ENCODE data around the gene CSAD.
A peak's percentile ranks its signal among the peaks of the same experiment; 100 is the strongest.

CSAD gene

DNA sequence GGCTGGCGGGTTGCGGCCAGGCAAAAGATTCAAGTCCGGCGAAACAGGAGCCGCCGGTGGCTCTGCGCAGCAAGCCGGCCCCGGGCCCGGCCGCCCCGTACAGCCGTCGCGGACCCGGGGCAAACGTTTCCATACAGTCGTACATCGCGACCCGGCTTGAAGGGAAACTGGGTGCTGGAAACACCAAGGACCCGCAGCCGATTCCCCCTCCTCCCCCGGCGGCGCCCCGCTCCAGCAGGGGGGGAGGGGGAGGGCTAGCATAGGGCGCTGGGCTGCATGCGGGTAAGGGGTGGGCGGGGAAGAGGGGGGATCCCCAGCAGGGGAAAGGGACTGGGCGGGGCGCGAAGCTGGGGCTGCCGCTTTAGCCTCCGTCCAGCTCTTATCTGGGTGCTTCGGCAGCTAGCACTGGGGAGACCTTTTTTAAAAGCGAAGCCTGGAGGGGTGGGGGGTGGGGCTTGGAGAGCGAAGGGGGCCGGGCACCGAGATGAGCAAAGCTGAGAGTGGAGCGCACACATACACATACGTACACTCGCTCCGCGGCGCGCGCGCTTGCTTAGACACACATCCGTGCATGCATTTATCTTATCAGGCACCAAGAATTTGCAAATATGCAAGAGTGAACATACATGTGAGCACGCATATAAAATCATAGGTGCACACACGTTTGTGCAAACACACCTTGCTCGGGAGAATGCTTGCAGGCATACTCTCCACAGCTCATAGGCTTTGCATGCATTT is 39.4 kb upstream of the CSAD start:
- TF ChIP-seq FOXP2 (optimal IDR thresholded peaks at IDR 0.05; ENCODE audit: control extremely low read depth, extremely low read length, insufficient read depth) (no peak), POLR2AphosphoS5 (IDR thresholded peaks at IDR 0.05; ENCODE audit: borderline replicate concordance, low read depth, low read length) (no peak), EZH2 (IDR thresholded peaks at IDR 0.05) (no peak)
- Histone ChIP-seq H3K9me3 (ENCODE audit: low read depth, low read length) (no peaks in the 10 kb centered on the region), H3K9ac (ENCODE audit: insufficient read length) (peak overlapping the region; percentile 72), H3K4me3 (peak overlapping the region; percentile 98), H3K36me3 (ENCODE audit: insufficient read depth, low read length) (peaks cover 5% of the 10 kb centered on the region; the same call in 1 of the 2 replicates), H3K27ac (peak overlapping the region; percentile 67)
- DNase-seq (ENCODE audit: low read depth, low spot score): peak; percentile 42

DNA sequence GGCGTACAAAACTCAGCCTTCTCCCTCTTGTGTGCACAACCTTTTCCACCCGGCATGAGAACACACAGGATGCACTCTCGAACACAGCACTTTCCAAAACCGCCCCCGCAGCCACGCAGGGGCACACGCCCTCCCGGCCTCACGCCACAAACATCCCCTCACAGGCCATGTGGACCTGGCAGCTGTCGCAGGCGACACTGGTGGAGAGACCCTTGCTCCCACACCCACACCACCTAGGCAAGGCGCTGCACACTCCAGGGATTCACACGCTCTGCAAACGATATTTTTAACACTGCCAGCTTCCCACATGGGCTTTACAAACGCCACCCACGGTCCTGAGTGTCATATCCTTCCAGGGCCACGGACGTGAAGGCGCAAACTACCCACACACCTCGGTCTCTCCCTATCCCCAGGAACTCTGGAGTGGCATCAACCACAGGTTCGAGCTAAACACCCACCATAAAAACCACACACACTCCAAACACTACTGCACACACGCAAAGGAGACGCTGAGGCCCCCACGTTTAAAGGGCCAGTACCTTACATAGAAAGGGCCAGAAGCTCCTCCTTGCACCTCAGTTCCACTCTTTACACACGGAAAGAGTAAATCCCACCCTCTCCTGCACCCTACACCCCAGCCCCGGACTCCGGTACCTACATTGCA is 38.7 kb upstream of the CSAD start:
- no peak for DNase-seq (ENCODE audit: low read depth, low spot score)
- no peak for TF ChIP-seq FOXP2 (optimal IDR thresholded peaks at IDR 0.05; ENCODE audit: control extremely low read depth, extremely low read length, insufficient read depth)
- no peak for TF ChIP-seq POLR2AphosphoS5 (IDR thresholded peaks at IDR 0.05; ENCODE audit: borderline replicate concordance, low read depth, low read length)
- TF ChIP-seq EZH2 (IDR thresholded peaks at IDR 0.05): no peak
- peak overlapping the region; percentile 67 for H3K27ac ChIP-seq
- H3K9me3 ChIP-seq (ENCODE audit: low read depth, low read length): no peaks in the 10 kb centered on the region
- H3K4me3 ChIP-seq: peak overlapping the region; percentile 98
- peak overlapping the region; percentile 72 for H3K9ac ChIP-seq (ENCODE audit: insufficient read length)
- peaks cover 9% of the 10 kb centered on the region; the same call in 1 of the 2 replicates for H3K36me3 ChIP-seq (ENCODE audit: insufficient read depth, low read length)

DNA sequence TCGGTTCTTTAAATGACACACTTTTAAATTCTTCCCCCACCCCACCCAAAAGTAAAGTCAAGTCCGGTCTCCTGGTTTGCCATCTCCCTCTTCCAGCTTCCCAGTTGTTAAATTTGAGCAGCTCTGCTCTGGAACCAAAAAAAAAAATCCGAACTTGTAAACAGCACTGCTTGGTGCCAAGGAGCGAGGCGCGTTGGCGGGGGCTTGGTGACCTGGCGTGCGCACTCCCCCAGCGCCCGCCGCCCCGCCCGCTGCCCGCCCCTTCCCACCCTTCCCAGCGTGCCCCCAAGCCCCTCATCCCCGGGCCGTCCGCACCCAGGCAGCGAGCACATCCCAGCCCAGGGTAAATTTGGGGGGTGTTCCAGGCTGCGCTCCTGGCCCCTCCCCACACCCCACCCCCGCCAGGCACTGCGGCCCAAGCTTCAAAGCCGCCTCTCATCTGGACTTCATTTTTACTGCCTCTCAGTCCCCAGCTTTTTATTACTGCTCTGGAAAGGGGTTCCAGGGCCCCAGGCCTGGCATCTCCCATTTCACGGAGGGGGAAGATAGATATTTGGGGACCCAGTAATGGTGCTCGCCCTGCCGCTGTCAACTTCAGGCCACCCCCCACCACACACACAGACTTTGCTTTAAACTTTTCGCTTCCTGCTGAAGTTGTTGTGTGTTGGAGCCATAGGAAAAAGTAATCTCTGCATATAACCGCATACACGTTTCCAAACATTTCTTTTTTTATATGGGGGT is 38.0 kb upstream of the CSAD start:
- TF ChIP-seq FOXP2 (optimal IDR thresholded peaks at IDR 0.05; ENCODE audit: control extremely low read depth, extremely low read length, insufficient read depth) (no peak), POLR2AphosphoS5 (IDR thresholded peaks at IDR 0.05; ENCODE audit: borderline replicate concordance, low read depth, low read length) (no peak), EZH2 (IDR thresholded peaks at IDR 0.05) (no peak)
- Histone ChIP-seq H3K4me3 (peak overlapping the region; percentile 98), H3K27ac (peak overlapping the region; percentile 67), H3K9me3 (ENCODE audit: low read depth, low read length) (no peaks in the 10 kb centered on the region), H3K9ac (ENCODE audit: insufficient read length) (peak overlapping the region; percentile 72), H3K36me3 (ENCODE audit: insufficient read depth, low read length) (peaks cover 16% of the 10 kb centered on the region; the same call in 1 of the 2 replicates)
- DNase-seq (ENCODE audit: low read depth, low spot score): no peak

DNA sequence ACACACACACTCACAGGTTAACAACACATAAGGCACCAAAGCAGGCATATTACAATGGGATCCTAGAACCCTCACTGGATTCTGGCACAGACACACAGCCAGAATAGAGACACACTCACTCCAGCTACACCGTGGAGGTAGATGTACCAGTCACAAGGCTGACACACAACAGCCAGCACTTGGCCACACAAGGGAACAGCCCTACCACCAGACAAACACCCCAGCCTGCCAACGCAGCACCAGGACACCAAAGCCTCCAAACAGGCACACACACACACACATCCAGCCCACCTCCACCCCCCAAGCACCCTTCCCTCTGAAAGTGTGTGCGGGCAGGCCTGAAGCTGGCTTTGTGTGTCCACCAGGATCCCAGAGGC is 37.2 kb upstream of the CSAD start:
- H3K9me3 ChIP-seq (ENCODE audit: low read depth, low read length): no peaks in the 10 kb centered on the region
- peaks cover 24% of the 10 kb centered on the region for H3K36me3 ChIP-seq (ENCODE audit: insufficient read depth, low read length)
- H3K27ac ChIP-seq: peak overlapping the region; percentile 59
- no peak overlapping the region for H3K9ac ChIP-seq (ENCODE audit: insufficient read length)
- no peak for TF ChIP-seq FOXP2 (optimal IDR thresholded peaks at IDR 0.05; ENCODE audit: control extremely low read depth, extremely low read length, insufficient read depth)
- no peak for TF ChIP-seq EZH2 (IDR thresholded peaks at IDR 0.05)
- no peak for TF ChIP-seq POLR2AphosphoS5 (IDR thresholded peaks at IDR 0.05; ENCODE audit: borderline replicate concordance, low read depth, low read length)
- H3K4me3 ChIP-seq: peak overlapping the region; percentile 98
- no peak for DNase-seq (ENCODE audit: low read depth, low spot score)

DNA sequence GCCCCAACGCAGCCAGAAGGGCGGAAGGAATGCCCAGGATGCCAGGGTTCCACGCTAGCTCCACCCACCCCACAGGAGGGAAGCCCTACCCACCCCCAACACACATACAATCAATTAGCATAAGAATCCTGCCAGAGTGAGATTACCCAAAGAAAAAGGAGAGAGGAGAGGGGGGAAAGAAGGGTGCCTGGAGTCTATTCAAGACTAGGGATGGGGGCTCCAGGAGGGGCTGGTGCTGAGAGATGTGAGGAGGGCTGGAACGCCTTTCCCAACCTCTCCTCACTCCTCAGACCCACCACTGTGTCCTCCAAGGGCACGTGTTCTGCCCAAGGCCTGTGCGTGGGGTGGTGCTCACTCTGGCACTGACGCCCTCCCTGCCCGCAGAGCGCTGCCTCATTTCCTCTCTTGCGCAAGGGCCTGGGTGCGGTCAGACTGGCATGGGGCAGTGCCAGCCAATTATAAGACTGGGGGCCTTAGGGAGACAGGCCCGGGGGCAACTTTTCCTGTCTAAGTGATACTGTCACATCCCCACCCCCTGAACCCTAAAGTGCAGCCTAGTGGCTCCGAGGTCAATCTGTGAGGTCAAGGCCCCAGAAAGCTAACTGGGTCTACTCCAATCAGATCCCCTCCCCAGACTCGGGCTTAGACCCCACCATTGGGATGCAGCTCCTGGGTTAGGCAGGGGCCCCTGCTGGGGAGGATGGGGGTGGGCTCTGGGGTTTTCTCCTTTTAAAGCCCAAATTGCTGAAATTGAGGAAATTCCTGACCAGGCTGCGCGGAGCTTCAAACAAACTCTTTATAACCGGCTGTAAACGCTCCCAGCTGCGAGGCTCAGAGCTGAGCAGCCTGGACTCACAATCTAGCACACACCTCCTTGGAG is 36.6 kb upstream of the CSAD start:
- Histone ChIP-seq H3K4me3 (peak overlapping the region; percentile 98), H3K36me3 (ENCODE audit: insufficient read depth, low read length) (peaks cover 30% of the 10 kb centered on the region), H3K9me3 (ENCODE audit: low read depth, low read length) (no peaks in the 10 kb centered on the region), H3K27ac (peak overlapping the region; percentile 59), H3K9ac (ENCODE audit: insufficient read length) (no peak overlapping the region)
- TF ChIP-seq EZH2 (IDR thresholded peaks at IDR 0.05) (no peak), POLR2AphosphoS5 (IDR thresholded peaks at IDR 0.05; ENCODE audit: borderline replicate concordance, low read depth, low read length) (0 out of 2 replicates have a peak, but pooled peaks have one; percentile 12)
- DNase-seq (ENCODE audit: low read depth, low spot score): no peak

DNA sequence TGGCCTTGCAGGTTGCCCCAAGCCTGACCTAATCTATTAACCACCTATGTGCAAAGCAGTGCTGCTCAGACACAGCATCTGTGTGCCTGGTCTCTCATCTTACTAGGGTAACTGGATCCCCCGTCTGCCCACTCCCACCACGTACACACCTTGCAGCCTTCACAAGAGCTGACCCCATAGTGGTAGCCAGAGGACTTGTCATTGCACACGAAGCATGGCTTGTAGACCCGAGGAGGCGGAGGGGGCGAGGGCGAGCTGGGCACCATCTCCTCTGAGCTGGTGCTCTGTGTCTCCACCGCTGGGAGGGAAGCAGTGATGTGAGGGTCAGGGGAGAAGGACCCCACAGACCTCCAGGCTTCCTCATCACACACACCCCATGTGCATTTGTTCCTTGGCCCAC is 34.8 kb upstream of the CSAD start:
- DNase-seq (ENCODE audit: low read depth, low spot score): no peak
- no peak for TF ChIP-seq FOXP2 (optimal IDR thresholded peaks at IDR 0.05; ENCODE audit: control extremely low read depth, extremely low read length, insufficient read depth)
- no peak for TF ChIP-seq EZH2 (IDR thresholded peaks at IDR 0.05)
- no peak for TF ChIP-seq POLR2AphosphoS5 (IDR thresholded peaks at IDR 0.05; ENCODE audit: borderline replicate concordance, low read depth, low read length)
- no peak overlapping the region for H3K4me3 ChIP-seq
- H3K36me3 ChIP-seq (ENCODE audit: insufficient read depth, low read length): peaks cover 48% of the 10 kb centered on the region
- H3K27ac ChIP-seq: no peak overlapping the region
- H3K9me3 ChIP-seq (ENCODE audit: low read depth, low read length): no peaks in the 10 kb centered on the region
- no peak overlapping the region for H3K9ac ChIP-seq (ENCODE audit: insufficient read length)

GRCh38 chr12:53214687-53215455 is 34.1 kb upstream of the CSAD start:
- peaks cover 53% of the 10 kb centered on the region for H3K36me3 ChIP-seq (ENCODE audit: insufficient read depth, low read length)
- TF ChIP-seq POLR2AphosphoS5 (IDR thresholded peaks at IDR 0.05; ENCODE audit: borderline replicate concordance, low read depth, low read length) (no peak), EZH2 (IDR thresholded peaks at IDR 0.05) (no peak), FOXP2 (optimal IDR thresholded peaks at IDR 0.05; ENCODE audit: control extremely low read depth, extremely low read length, insufficient read depth) (no peak)
- H3K9ac ChIP-seq (ENCODE audit: insufficient read length): no peak overlapping the region
- no peak overlapping the region for H3K27ac ChIP-seq
- H3K4me3 ChIP-seq: no peak overlapping the region
- H3K9me3 ChIP-seq (ENCODE audit: low read depth, low read length): no peaks in the 10 kb centered on the region
- DNase-seq (ENCODE audit: low read depth, low spot score): no peak

Data from SK-N-MC (cell line).